DLD1 (cell line): ENCODE data around the gene MBP.
"Not testable (repeated sequence)": the region's sequence is repeated elsewhere in the genome, so short reads cannot be mapped to it uniquely, and the experiment has no call there.

Source experiments
- in situ Hi-C: cut with HindIII; loops from 2 replicates; pipeline ENCODE4 v1.10.0; 2017; ENCODE audit warnings: low sequenced_read_pairs

The MBP gene

GRCh38 chr18:76980663-76981395 is 151.8 kb downstream of the MBP start:
- in situ Hi-C loops: no loop called here

GRCh38 chr18:76979906-76980305 is 152.7 kb downstream of the MBP start:
- in situ Hi-C loops: no loop called here

GRCh38 chr18:76979111-76979751 is 153.4 kb downstream of the MBP start:
- in situ Hi-C loops: no loop called here

GRCh38 chr18:76978616-76979015 is 154.0 kb downstream of the MBP start:
- in situ Hi-C loops: no loop called here

- in situ Hi-C loops: no loop called here
Measured at GRCh38 chr18:76977684-76978232, 154.8 kb downstream of the MBP start.

GRCh38 chr18:76977108-76977621 is 155.4 kb downstream of the MBP start:
- in situ Hi-C loops: no loop called here

GRCh38 chr18:76975577-76976110 is 156.9 kb downstream of the MBP start:
- in situ Hi-C loops: no loop called here

- in situ Hi-C loops: no loop called here
Measured at GRCh38 chr18:76974386-76974785, 158.2 kb downstream of the MBP start.

GRCh38 chr18:76973520-76974266 is 158.9 kb downstream of the MBP start:
- in situ Hi-C loops: no loop called here

GRCh38 chr18:76972846-76973519 is 159.6 kb downstream of the MBP start:
- in situ Hi-C loops: no loop called here

GRCh38 chr18:76972241-76972640 is 160.3 kb downstream of the MBP start:
- in situ Hi-C loops: no loop called here

GRCh38 chr18:76970770-76971559 is 161.6 kb downstream of the MBP start:
- in situ Hi-C loops: no loop called here

- in situ Hi-C loops: no loop called here
Measured at GRCh38 chr18:76967721-76968472, 164.7 kb downstream of the MBP start.

- in situ Hi-C loops: not testable (repeated sequence)
Measured at GRCh38 chr18:76967299-76967698, 165.3 kb downstream of the MBP start.

GRCh38 chr18:76965555-76966151 is 166.9 kb downstream of the MBP start:
- in situ Hi-C loops: not testable (repeated sequence)

- in situ Hi-C loops: no loop called here
Measured at GRCh38 chr18:76963936-76964335, 168.6 kb downstream of the MBP start.

GRCh38 chr18:76962851-76963250 is 169.7 kb downstream of the MBP start:
- in situ Hi-C loops: no loop called here

- in situ Hi-C loops: no loop called here
Measured at GRCh38 chr18:76960528-76961035, 172.0 kb downstream of the MBP start.
